Left kidney (tissue), 2 donors: Measurements from ENCODE around the gene CDV3. TPM values are rescaled to one million over a fixed set of nuclear protein-coding genes. Genes with fewer than 3 reads are reported as not detected.

ENCODE experiments used
- DNase-seq: peaks from one replicate; pipeline ENCODE4 v3.0.0-alpha.2; 2013
- polyA plus RNA-seq: library from polyadenylated mRNA; unstranded; fragments of 120-200 nt; gene quantifications from one replicate; pipeline ENCODE4 v1.2.1, GENCODE V29; 2013; ENCODE audit not compliant: insufficient read length

The CDV3 gene
- polyA plus RNA-seq, 1 donor, result 143 TPM

- DNase-seq, result no peak
Measured at GRCh38 chr3:133563186-133563591, 10.3 kb upstream of the CDV3 start.

GRCh38 chr3:133563816-133564215 is 9.7 kb upstream of the CDV3 start:
- DNase-seq, result no peak

GRCh38 chr3:133568294-133569014 is 5.0 kb upstream of the CDV3 start:
- no peak for DNase-seq

GRCh38 chr3:133570139-133570936 is 3.1 kb upstream of the CDV3 start:
- DNase-seq, result no peak

- no peak for DNase-seq
Measured at GRCh38 chr3:133570937-133571320, 2.6 kb upstream of the CDV3 start.

- no peak for DNase-seq
Measured at GRCh38 chr3:133572158-133573053, 1.1 kb upstream of the CDV3 start.

- DNase-seq, result peak; percentile 100
Measured at GRCh38 chr3:133573054-133573628, 345 bp upstream of the CDV3 start.

GRCh38 chr3:133574260-133574881 is 885 bp downstream of the CDV3 start:
- DNase-seq, result peak; percentile 52

GRCh38 chr3:133575086-133575485 is 1.6 kb downstream of the CDV3 start:
- DNase-seq, result no peak

GRCh38 chr3:133576169-133576568 is 2.7 kb downstream of the CDV3 start:
- no peak for DNase-seq

GRCh38 chr3:133578548-133579191 is 5.2 kb downstream of the CDV3 start:
- no peak for DNase-seq

- no peak for DNase-seq
Measured at GRCh38 chr3:133583396-133583795, 9.9 kb downstream of the CDV3 start.

- no peak for DNase-seq
Measured at GRCh38 chr3:133588035-133588434, 14.5 kb downstream of the CDV3 start.

GRCh38 chr3:133588784-133589465 is 15.4 kb downstream of the CDV3 start:
- DNase-seq, result no peak

GRCh38 chr3:133589503-133589902 is 16.0 kb downstream of the CDV3 start:
- DNase-seq, result no peak

- DNase-seq, result no peak
Measured at GRCh38 chr3:133591271-133591742, 17.8 kb downstream of the CDV3 start.

GRCh38 chr3:133592843-133593242 is 19.4 kb downstream of the CDV3 start:
- no peak for DNase-seq

- no peak for DNase-seq
Measured at GRCh38 chr3:133593243-133593642, 19.8 kb downstream of the CDV3 start.

GRCh38 chr3:133595341-133595740 is 21.9 kb downstream of the CDV3 start:
- DNase-seq, result no peak

GRCh38 chr3:133598405-133598804 is 24.9 kb downstream of the CDV3 start:
- DNase-seq, result no peak
